Endothelial cell of umbilical vein (primary cell): ENCODE results near the gene CD276. TPM values are rescaled to one million over a fixed set of nuclear protein-coding genes. Genes with fewer than 3 reads are reported as not detected.

Experiments
- BruUV-seq: library from RNA; stranded (reverse); fragments of 400-500 nt; replicated peaks from 2 replicates; lab custom pipeline; 2021; lab: Mats Ljungman, UMichigan
- CTCF ChIA-PET: fragments of 300-600, 350-600 bp; sonication (Branson Sonifier 250); formaldehyde crosslinking; loops from one replicate; lab custom pipeline; 2021; ENCODE audit warnings: antibody characterized with exemption, inconsistent platforms; lab: Charles Lee
- POLR2A ChIA-PET: fragments of 300-600, 350-600 bp; sonication (Branson Sonifier 250); formaldehyde crosslinking; loops from one replicate; lab custom pipeline; 2021; ENCODE audit warnings: antibody characterized with exemption, inconsistent platforms; lab: Charles Lee
- DNase-seq: peaks from one replicate; pipeline ENCODE4 v3.0.0-alpha.2; 2011; ENCODE audit warnings: low read depth, low spot score
- FAIRE-seq: peaks from 2 replicates; lab custom pipeline; 2011; peaks lifted over from hg19 to GRCh38; lab: Jason Lieb, UNC
- H2AFZ ChIP-seq: 2 replicates; pipeline ENCODE4 v1.6.0; 2012; ENCODE audit warnings: low read depth, low read length, control low read depth, inconsistent platforms
- H3K27ac ChIP-seq: 2 replicates; pipeline ENCODE4 v1.5.1; 2011; ENCODE audit warnings: low read depth, mild to moderate bottlenecking, control low read depth, low read length, moderate library complexity; ENCODE audit not compliant: insufficient read depth
- H3K27me3 ChIP-seq, 2 experiments: 2 replicates each; pipeline versions ENCODE4 v1.6.0 to v1.6.1; 2011; ENCODE audit warnings: low read length in 2 of 2, mixed read lengths in 1 of 2; ENCODE audit not compliant: control insufficient read depth in 2 of 2, insufficient read depth in 2 of 2
- H3K36me3 ChIP-seq, 2 experiments: 2 replicates in 1 of 2; 3 replicates in 1 of 2; pipeline ENCODE4 v1.5.1; 2011; ENCODE audit warnings: low read length in 2 of 2, mild to moderate bottlenecking in 1 of 2, moderate library complexity in 1 of 2; ENCODE audit not compliant: control insufficient read depth in 2 of 2, insufficient read depth in 2 of 2; ENCODE audit errors: extremely low read depth in 1 of 2
- H3K4me1 ChIP-seq: 3 replicates; pipeline ENCODE4 v1.5.1; 2011; ENCODE audit warnings: mild to moderate bottlenecking, low read length; ENCODE audit not compliant: control insufficient read depth, insufficient read depth; ENCODE audit errors: extremely low read depth
- H3K4me2 ChIP-seq: 2 replicates; pipeline ENCODE4 v1.6.1; 2011; ENCODE audit warnings: low read length, control low read depth, mixed read lengths; ENCODE audit not compliant: insufficient read depth
- H3K4me3 ChIP-seq, 3 experiments: fragments of 200-600 bp in 1 of 3; sonication (generic), shearing (Covaris generic) in 1 of 3; replicated peaks in 1 of 3; 2 replicates each; pipeline ENCODE4 v1.5.1; 2011 to 2016; ENCODE audit warnings: control low read depth in 3 of 3, low read length in 3 of 3, mild to moderate bottlenecking in 2 of 3, inconsistent platforms in 1 of 3, low read depth in 1 of 3, moderate library complexity in 1 of 3; ENCODE audit not compliant: insufficient read depth in 1 of 3
- H3K79me2 ChIP-seq: 2 replicates; pipeline ENCODE4 v1.6.0; 2012; ENCODE audit warnings: low read length, inconsistent platforms; ENCODE audit not compliant: control insufficient read depth, insufficient read depth
- H3K9ac ChIP-seq: replicated peaks from 2 replicates; pipeline ENCODE3; 2011; ENCODE audit warnings: low read length, control low read depth; ENCODE audit not compliant: insufficient read depth; ENCODE audit errors: extremely low read depth
- H3K9me1 ChIP-seq: replicated peaks from 3 replicates; pipeline ENCODE4 v1.6.0; 2011; ENCODE audit warnings: mild to moderate bottlenecking, low read length; ENCODE audit not compliant: control insufficient read depth, insufficient read depth; ENCODE audit errors: extremely low read depth
- H3K9me3 ChIP-seq: replicated peaks from 2 replicates; pipeline ENCODE4 v1.5.1; 2012; ENCODE audit warnings: low read length, inconsistent platforms; ENCODE audit not compliant: control insufficient read depth, insufficient read depth
- H4K20me1 ChIP-seq: replicated peaks from 2 replicates; pipeline ENCODE3; 2011; ENCODE audit warnings: mild to moderate bottlenecking, low read length; ENCODE audit not compliant: control insufficient read depth, insufficient read depth; ENCODE audit errors: extremely low read depth
- CTCF ChIP-seq, 2 donors: IDR thresholded peaks; 1 replicate in 1 of 2; 2 replicates in 1 of 2; pipeline ENCODE4 v1.5.1; 2011; ENCODE audit warnings: low read length in 2 of 2, mild to moderate bottlenecking in 2 of 2, moderate library complexity in 2 of 2, control low read depth in 1 of 2, inconsistent platforms in 1 of 2, low read depth in 1 of 2; ENCODE audit not compliant: insufficient read depth in 1 of 2; ENCODE audit errors: extremely low read depth in 1 of 2
- EZH2 ChIP-seq: IDR thresholded peaks from 2 replicates; pipeline ENCODE4 v1.6.1; 2012; ENCODE audit warnings: borderline replicate concordance, low read depth, mild to moderate bottlenecking, moderate library complexity, low read length, inconsistent platforms; ENCODE audit not compliant: severe bottlenecking
- FOS ChIP-seq: IDR thresholded peaks from 2 replicates; pipeline ENCODE4 v1.6.1; 2011; ENCODE audit warnings: mild to moderate bottlenecking, low read length, moderate library complexity, borderline replicate concordance; ENCODE audit not compliant: insufficient read depth
- GATA2 ChIP-seq: IDR thresholded peaks from 2 replicates; pipeline ENCODE4 v1.7.0; 2011; ENCODE audit warnings: low read depth, mild to moderate bottlenecking, moderate library complexity, mixed read lengths, low read length; ENCODE audit not compliant: insufficient read length, insufficient read depth
- JUN ChIP-seq: IDR thresholded peaks from 2 replicates; pipeline ENCODE4 v1.6.1; 2011; ENCODE audit warnings: borderline replicate concordance, low read depth; ENCODE audit not compliant: insufficient read length, insufficient read depth
- MAX ChIP-seq: IDR thresholded peaks from 2 replicates; pipeline ENCODE4 v1.6.1; 2011; ENCODE audit not compliant: insufficient read depth, insufficient read length
- MYC ChIP-seq: IDR thresholded peaks from one replicate; pipeline ENCODE4 v1.6.1; 2011; ENCODE audit warnings: mild to moderate bottlenecking, low read depth, low read length
- POLR2A ChIP-seq: IDR thresholded peaks from 2 replicates; pipeline ENCODE4 v1.6.1; 2012; ENCODE audit warnings: low read depth, mild to moderate bottlenecking, control low read depth, low read length
- POLR2AphosphoS5 ChIP-seq: IDR thresholded peaks from 2 replicates; pipeline ENCODE4 v1.6.1; 2012; ENCODE audit warnings: low read depth, mild to moderate bottlenecking, control low read depth, low read length, moderate library complexity; ENCODE audit not compliant: insufficient read depth
- dilution Hi-C: fragments of 300-500 bp; cut with MboI; formaldehyde crosslinking; loops from one replicate; pipeline ENCODE4 v1.15.0; 2019; ENCODE audit warnings: low sequenced_read_pairs; ENCODE audit not compliant: extremely low pct_ligation_motif_present
- intact Hi-C: fragments of 100-400 bp; cut with micrococcal nuclease; formaldehyde crosslinking; loops from one replicate; pipeline ENCODE4 v1.10.0; 2022
- polyA plus RNA-seq, 4 experiments: library from polyadenylated mRNA; depleted of rRNA in 3 of 4; stranded (reverse) in 3 of 4; unstranded in 1 of 4; fragments of >200 nt; gene quantifications; 2 replicates each; pipeline versions ENCODE4 v1.2.1 to v1.2.3, GENCODE V29; 2011 to 2012; ENCODE audit warnings: missing spikeins in 1 of 4
- total RNA-seq: library from RNA; stranded (reverse); gene quantifications from 2 replicates; pipeline ENCODE4 v1.2.3, GENCODE V29; 2021

CD276 gene
- total and polyA plus RNA-seq, 2 donors (not counting 3 experiments of a cell fraction or from before 2014, with no cell fraction given), result 73.6 to 85.7 TPM

GRCh38 chr15:73746261-73746660 lies 62.1 kb downstream of the CD276 start:
- Histone ChIP-seq H2AFZ (no peak overlapping the region), H3K9ac (no peak overlapping the region), H3K4me3 (no peak overlapping the region), H4K20me1 (no peaks in the 10 kb centered on the region), H3K36me3 (no peaks in the 10 kb centered on the region), H3K4me1 (no peaks in the 10 kb centered on the region), H3K27ac (no peak overlapping the region), H3K27me3 (peaks cover 10 to 13% of the 10 kb centered on the region in 2 experiments), H3K79me2 (no peaks in the 10 kb centered on the region), H3K9me3 (no peaks in the 10 kb centered on the region), H3K4me2 (no peak overlapping the region), H3K9me1 (no peaks in the 10 kb centered on the region)
- BruUV-seq, result no TSS peak
- dilution Hi-C loops (no loop called here), intact Hi-C loops (no loop called here)
- TF ChIP-seq JUN (no peak), POLR2AphosphoS5 (no peak), MYC (no peak), CTCF (IDR thresholded peaks at IDR 0.05; ENCODE audit: extremely low read depth in 1 of 2, insufficient read depth in 1 of 2, low read depth in 1 of 2, low read length in 2 of 2) (no peak), GATA2 (no peak), POLR2A (no peak)
- DNase-seq, result no peak
- CTCF ChIA-PET, result interaction anchor here (1.2 kb wide), 1 partner anchor 10 kb away, joined by 3 read pairs; no protein-coding TSS in a partner anchor
- FAIRE-seq, result no peak
- POLR2A ChIA-PET, result no interaction called here

GRCh38 chr15:73746883-73747282 lies 62.7 kb downstream of the CD276 start:
- no peaks in the 10 kb centered on the region for H3K79me2 ChIP-seq
- H3K27ac ChIP-seq, result no peak overlapping the region
- peaks cover 14 to 17% of the 10 kb centered on the region in 2 experiments for H3K27me3 ChIP-seq
- DNase-seq (no peak), FAIRE-seq (no peak)
- BruUV-seq, result no TSS peak
- no peak overlapping the region for H3K9ac ChIP-seq
- no peak overlapping the region for H3K4me2 ChIP-seq
- dilution Hi-C loops, result no loop called here
- TF ChIP-seq JUN (no peak), GATA2 (no peak), FOS (no peak), EZH2 (no peak), MAX (no peak), POLR2A (no peak), MYC (no peak)
- no peaks in the 10 kb centered on the region for H3K9me3 ChIP-seq
- H2AFZ ChIP-seq, result no peak overlapping the region
- H3K9me1 ChIP-seq, result no peaks in the 10 kb centered on the region
- H3K36me3 ChIP-seq, result no peaks in the 10 kb centered on the region
- no peaks in the 10 kb centered on the region for H3K4me1 ChIP-seq
- ChIA-PET POLR2A (no interaction called here), CTCF (interaction anchor here (1.2 to 1.6 kb wide), 2 partner anchors 10 to 42 kb away, joined by 3 to 7 read pairs; no protein-coding TSS in a partner anchor)
- H3K4me3 ChIP-seq, result no peak overlapping the region
- no peaks in the 10 kb centered on the region for H4K20me1 ChIP-seq
- intact Hi-C loops, result no loop called here
